HG02798 (cell line): Measurements from ENCODE around the gene PEX26.
"Not testable (repeated sequence)": the region's sequence is repeated elsewhere in the genome, so short reads cannot be mapped to it uniquely, and the experiment has no call there.

Experiments
- ATAC-seq: cut with Tn5 transposase; IDR thresholded peaks from one replicate; pipeline ENCODE4 v1.9.1; 2021; ENCODE audit warnings: mild to moderate bottlenecking; ENCODE audit not compliant: unreplicated experiment, poor library complexity

PEX26 gene

DNA sequence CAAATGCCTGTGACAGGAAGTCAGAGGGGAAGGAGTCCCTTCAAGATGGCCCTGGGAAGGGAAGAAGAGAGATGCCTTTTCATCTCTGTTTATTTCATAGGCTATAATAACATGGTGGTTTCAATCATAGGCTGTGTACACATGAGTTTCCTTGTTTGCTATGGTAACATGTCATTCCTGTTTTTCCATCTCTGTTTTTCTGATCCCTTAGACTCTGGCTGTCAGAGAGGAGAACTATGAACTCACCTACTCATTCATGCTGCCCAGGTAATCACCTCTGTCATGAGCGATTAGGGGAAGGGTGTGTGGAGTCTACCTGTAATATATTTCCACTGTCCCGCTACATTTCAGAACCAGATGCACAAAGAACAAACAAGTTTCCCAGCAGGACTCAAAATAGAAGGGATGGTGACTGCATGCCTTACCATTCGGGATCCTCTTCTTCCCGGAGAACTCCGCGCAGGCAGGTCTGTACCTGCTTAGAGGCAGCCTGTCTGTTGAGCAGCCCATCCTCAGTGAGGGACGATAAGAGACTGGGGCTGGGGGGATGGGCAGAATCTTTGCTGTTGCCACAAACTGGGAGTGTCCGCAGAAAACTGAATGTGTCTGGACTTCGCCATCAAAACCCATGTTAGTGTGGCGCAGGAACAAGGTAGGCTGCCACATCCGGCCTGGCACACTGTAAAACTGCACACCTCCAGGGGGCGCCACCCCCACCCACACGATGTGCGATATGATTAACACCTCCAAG lies 7.1 kb upstream of the PEX26 start:
- ATAC-seq, result no peak

DNA sequence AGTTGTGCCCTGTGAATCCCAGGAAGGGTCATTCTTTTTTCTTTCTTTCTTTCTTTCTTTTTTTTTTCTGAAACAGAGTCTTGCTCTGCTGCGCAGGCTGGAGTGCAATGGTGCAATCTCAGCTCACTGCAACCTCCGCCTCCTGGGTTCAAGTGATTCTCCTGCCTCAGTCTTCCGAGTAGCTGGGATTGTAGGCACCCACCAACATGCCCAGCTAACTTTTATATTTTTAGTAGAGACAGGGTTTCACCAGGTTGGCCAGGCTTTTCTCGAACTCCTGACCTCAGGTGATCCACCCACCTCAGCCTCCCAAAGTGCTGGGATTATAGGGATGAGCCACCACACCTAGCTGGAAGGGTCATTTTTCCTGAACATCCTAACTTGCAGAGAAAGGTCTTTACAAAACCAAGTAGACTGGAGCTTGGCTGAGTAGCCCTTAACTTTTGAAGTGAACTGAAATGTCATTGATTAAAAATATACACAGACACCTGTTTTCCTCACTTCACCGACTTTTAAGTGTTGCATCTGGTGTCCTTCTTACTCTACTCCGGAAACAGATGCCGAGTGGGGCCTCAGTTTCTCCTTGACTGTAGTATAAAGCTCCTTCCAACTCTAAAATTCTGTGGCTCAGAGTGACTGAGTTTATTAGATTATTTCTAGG lies 6.4 kb upstream of the PEX26 start:
- ATAC-seq, result not testable (repeated sequence)

GRCh38 chr22:18071968-18072310 lies 5.9 kb upstream of the PEX26 start:
- no peak for ATAC-seq

DNA sequence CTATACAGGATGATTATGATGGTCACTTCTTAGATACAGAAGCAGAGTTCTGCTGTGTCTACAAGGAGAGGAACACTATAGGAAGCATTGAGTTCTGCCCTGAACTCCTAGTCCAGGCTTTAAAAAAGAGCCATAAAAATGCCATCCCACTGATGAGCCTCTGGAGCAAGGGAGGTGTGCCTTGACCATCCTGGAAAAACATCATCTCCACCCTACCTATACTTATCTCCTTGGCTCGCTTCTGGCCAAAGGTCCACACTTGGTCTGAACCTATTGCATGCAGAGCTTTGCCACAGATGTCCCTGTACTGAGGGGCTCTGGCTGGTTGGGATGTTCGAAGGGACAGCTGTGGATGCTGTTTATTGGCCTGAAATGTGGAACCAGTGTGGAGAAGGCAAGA lies 4.3 kb upstream of the PEX26 start:
- ATAC-seq, result no peak

GRCh38 chr22:18073927-18074326 lies 3.9 kb upstream of the PEX26 start:
- not testable (repeated sequence) for ATAC-seq

DNA sequence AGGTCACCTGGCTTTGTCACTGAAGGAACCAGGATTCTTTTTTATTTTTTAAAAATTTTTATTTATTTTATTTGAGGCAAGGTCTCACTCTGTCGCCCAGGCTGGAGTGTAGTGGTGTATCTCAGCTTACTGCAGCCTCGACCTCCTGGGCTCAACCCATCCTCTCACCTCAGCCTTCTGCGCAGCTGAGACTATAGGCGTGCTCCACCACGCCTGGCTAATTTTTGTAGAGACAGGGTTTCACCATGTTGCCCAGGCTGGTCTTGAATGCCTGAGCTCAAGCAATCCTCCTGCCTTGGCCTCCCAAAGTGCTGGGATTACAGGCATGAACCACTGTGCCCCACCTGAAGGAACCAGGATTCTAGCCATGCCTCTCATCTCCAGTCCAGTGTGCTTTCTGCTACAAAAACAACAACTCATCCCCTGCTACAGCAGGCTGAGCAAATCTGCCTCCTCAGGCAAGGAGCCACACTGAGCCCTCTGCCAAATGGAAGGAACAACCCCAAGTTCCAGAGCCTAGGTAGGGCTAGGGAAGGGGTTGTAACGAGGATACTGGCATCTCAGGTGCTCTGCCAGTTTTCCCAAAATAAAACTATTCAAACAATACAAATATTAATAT lies 2.6 kb upstream of the PEX26 start:
- ATAC-seq, result no peak

- ATAC-seq, result peak; percentile 28
Measured at GRCh38 chr22:18075720-18076497, 1.9 kb upstream of the PEX26 start.

DNA sequence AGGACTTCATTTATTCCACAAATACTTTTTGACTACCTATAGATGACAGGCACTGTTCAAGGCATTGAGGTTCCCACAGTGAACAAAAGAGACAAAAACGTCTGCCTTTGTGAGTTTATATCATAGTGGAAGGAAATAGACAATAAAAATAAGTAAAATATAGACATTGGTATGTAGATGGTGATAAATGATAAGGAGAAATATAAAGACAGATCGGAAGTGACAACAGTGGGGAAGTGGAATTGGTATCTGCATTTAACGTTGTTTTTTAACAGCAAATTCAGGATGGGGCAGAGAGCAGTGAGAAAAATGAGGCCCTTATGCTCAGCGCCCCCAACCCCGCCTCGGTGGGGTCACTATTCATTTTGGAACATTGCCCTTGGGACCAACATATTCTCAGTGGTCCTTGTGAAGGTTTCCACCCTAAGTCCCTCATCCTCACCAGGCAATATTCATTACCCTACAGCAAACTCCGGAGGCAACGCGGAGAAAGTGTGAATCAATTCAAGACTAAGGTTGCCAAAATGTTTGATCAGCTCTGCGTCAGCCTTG lies 627 bp upstream of the PEX26 start:
- ATAC-seq, result no peak

DNA sequence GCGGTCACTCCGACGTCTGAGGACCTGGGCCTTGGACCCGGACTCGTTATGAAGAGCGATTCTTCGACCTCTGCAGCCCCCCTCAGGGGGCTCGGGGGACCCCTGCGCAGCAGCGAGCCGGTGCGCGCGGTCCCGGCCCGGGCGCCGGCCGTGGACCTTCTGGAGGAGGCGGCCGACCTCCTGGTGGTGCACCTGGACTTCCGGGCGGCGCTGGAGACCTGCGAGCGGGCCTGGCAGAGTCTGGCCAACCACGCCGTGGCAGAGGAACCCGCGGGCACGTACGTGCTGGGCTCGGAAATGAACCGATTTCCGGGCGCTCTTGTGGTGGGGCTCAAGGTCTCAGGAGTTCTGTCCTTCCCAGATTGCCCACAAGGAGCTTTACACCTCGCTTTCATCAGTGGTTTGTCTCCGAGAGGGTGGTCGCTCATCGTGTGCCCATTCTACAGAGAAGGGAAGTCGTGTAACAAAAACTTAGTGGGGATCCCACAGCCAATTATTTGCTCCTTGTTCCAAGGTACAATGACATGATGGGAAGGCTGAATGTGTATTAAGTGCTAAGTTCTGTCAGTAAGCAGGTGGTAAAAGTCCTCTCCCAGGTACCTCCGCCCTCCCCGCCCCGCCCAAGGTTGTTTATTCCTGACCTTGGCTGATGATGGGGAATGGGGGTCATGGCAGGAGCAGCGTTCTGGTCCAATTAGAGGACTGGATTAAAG lies 695 bp downstream of the PEX26 start:
- peak; percentile 14 for ATAC-seq

- ATAC-seq, result no peak
Measured at GRCh38 chr22:18079706-18080233, 2.0 kb downstream of the PEX26 start.

DNA sequence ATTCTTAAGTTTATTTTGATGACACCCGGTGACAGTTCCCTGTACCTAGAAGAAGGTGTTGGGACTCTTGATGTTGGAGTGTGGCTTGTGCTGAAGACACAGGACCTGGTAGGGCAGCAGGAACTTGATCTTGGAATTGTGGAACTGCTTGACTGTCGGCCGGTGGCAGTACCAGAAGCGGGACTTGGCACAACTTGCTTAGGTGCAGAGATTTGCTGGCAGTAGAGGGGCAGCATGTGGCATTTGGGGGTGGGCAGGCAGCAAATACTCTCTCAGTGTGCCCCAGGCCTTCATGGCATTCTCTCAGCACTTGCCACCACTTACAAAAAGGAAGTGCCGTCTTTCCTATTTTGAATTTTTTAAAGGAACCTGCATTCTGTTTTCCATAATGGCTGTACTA lies 3.6 kb downstream of the PEX26 start:
- ATAC-seq, result no peak

DNA sequence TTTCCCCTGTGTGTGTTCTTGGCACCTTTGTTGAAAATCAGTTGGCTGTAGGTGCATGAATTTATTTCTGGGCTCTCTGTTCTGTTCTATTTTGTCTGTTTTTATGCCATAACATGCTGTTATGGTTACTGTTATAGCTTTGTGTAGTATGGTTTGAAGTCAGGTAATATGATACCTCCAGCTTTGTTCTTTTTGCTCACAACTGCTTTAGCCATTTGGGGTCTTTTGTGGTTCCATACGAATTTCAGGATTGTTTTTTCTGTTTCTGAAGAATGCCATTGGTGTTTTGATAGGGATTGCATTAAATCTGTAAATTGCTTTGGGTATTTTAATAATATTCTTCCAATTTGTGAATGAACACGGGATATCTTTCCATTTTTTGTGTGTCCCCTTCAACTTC lies 4.7 kb downstream of the PEX26 start:
- no peak for ATAC-seq

GRCh38 chr22:18083406-18083805 lies 5.6 kb downstream of the PEX26 start:
- no peak for ATAC-seq

- ATAC-seq, result no peak
Measured at GRCh38 chr22:18085188-18085587, 7.4 kb downstream of the PEX26 start.

- no peak for ATAC-seq
Measured at GRCh38 chr22:18087350-18087855, 9.6 kb downstream of the PEX26 start.

- ATAC-seq, result no peak
Measured at GRCh38 chr22:18088825-18089568, 11.2 kb downstream of the PEX26 start.

GRCh38 chr22:18090286-18090685 lies 12.5 kb downstream of the PEX26 start:
- ATAC-seq, result no peak

DNA sequence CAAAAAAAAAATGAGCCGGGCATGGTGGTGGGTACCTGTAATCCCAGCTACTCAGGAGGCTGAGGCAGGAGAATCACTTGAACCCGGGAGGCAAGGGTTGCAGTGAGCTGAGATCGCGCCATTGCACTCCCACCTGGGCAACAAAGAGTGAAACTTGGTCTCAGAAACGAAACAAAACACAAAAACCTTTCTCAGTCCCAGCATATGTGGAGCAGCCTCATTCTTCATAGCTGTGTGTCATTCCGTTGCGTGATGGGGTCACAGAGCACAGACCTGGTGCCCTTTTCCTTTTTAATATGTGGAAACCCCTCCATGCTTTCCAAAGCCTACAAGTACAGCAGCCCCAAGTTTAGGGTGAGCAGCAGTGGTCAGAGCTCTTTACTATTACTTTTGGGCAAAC lies 13.7 kb downstream of the PEX26 start:
- ATAC-seq, result no peak
